DMS53 treated with DMSO at 0.1 percent for 48 hours (cell line): ENCODE measurements around the gene TXNDC2.
"Not testable (repeated sequence)": the region's sequence is repeated elsewhere in the genome, so short reads cannot be mapped to it uniquely, and the experiment has no call there.

Source experiments
- DNase-seq: peaks from one replicate; lab custom pipeline; 2025; ENCODE audit not compliant: unreplicated experiment; lab: John Stamatoyannopoulos, UW

Gene TXNDC2

GRCh38 chr18:9885170-9886004 lies at the start of gene TXNDC2:
TSS of gene TXNDC2 (plus strand) at chr18:9885973. CDS start at chr18:9886681, 708 bp downstream.
- DNase-seq = no peak

- no peak for DNase-seq
These were observed 47.5 kb upstream of the TXNDC2 start for GRCh38 chr18:9838144-9838877.

GRCh38 chr18:9839211-9839610 lies 46.6 kb upstream of the TXNDC2 start:
- DNase-seq = no peak

- no peak for DNase-seq
These were observed 45.9 kb upstream of the TXNDC2 start for GRCh38 chr18:9839853-9840252.

- DNase-seq = no peak
These were observed 44.0 kb upstream of the TXNDC2 start for GRCh38 chr18:9841752-9842151.

GRCh38 chr18:9842448-9842847 lies 43.3 kb upstream of the TXNDC2 start:
- no peak for DNase-seq

GRCh38 chr18:9845256-9845655 lies 40.5 kb upstream of the TXNDC2 start:
- no peak for DNase-seq

GRCh38 chr18:9846162-9846925 lies 39.4 kb upstream of the TXNDC2 start:
- no peak for DNase-seq

- DNase-seq = no peak
These were observed 37.4 kb upstream of the TXNDC2 start for GRCh38 chr18:9848170-9848879.

GRCh38 chr18:9849407-9850283 lies 36.1 kb upstream of the TXNDC2 start:
- no peak for DNase-seq

GRCh38 chr18:9850309-9850708 lies 35.5 kb upstream of the TXNDC2 start:
- no peak for DNase-seq

GRCh38 chr18:9851511-9851910 lies 34.3 kb upstream of the TXNDC2 start:
- DNase-seq = no peak

- peak; percentile 69 for DNase-seq
These were observed 33.3 kb upstream of the TXNDC2 start for GRCh38 chr18:9852266-9853081.

GRCh38 chr18:9854801-9855676 lies 30.7 kb upstream of the TXNDC2 start:
- DNase-seq = no peak

- DNase-seq = no peak
These were observed 30.1 kb upstream of the TXNDC2 start for GRCh38 chr18:9855681-9856080.

- no peak for DNase-seq
These were observed 29.7 kb upstream of the TXNDC2 start for GRCh38 chr18:9856092-9856491.

GRCh38 chr18:9857479-9857998 lies 28.2 kb upstream of the TXNDC2 start:
- DNase-seq = not testable (repeated sequence)

- no peak for DNase-seq
These were observed 27.1 kb upstream of the TXNDC2 start for GRCh38 chr18:9858642-9859041.
